NB4 (cell line): ENCODE data around the gene ZIM2.

Source experiments
- CTCF ChIP-seq: IDR thresholded peaks from one replicate; pipeline ENCODE4 v1.5.1; 2012; ENCODE audit warnings: low read depth, low read length
- MAX ChIP-seq: IDR thresholded peaks from 2 replicates; pipeline ENCODE4 v1.6.1; 2011; ENCODE audit warnings: low read depth, low read length
- MYC ChIP-seq: IDR thresholded peaks from 2 replicates; pipeline ENCODE4 v1.6.1; 2011; ENCODE audit warnings: low read depth, low read length
- POLR2A ChIP-seq: IDR thresholded peaks from 2 replicates; pipeline ENCODE4 v1.6.1; 2011; ENCODE audit warnings: mild to moderate bottlenecking; ENCODE audit not compliant: insufficient read length; ENCODE audit errors: extremely low read depth

GRCh38 chr19:56822755-56823154 lies 17.8 kb downstream of the ZIM2 start:
- no peak for TF ChIP-seq CTCF
- no peak for TF ChIP-seq POLR2A
- TF ChIP-seq MYC: no peak
- TF ChIP-seq MAX: no peak
